GM23248 (cell line): ENCODE results near the gene FHAD1.

ENCODE experiments used
- EZH2 ChIP-seq: fragments of 200-600 bp; sonication (generic); IDR thresholded peaks from 2 replicates; pipeline ENCODE4 v1.6.1; 2018; ENCODE audit warnings: antibody characterized with exemption, mild to moderate bottlenecking; ENCODE audit not compliant: insufficient read depth, poor library complexity, severe bottlenecking
- EZH2phosphoT487 ChIP-seq: fragments of 200-600 bp; sonication (generic); IDR thresholded peaks from 2 replicates; pipeline ENCODE4 v1.6.1; 2018; ENCODE audit warnings: antibody characterized with exemption, moderate library complexity, mild to moderate bottlenecking, low read depth; ENCODE audit not compliant: insufficient read depth

DNA sequence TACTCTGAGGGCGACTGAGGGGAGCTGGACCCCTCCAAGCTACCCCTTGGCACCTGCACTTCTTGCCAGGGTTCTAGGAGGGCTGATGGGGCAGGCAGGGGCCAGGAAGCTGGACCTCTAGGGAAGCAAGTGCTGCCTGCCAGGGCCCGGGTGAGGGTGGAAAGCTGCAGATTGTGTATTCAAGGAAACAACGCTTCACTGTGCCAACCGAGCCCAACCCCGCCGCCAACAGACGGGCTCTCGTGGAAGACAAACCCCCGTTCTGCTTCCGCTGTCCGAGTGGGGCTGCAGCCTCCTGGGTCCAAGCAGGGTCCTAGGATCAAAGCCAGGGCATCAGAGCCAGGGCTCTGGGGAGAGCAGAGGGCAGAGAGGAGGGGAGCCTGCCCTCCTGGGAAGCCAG lies 165.8 kb downstream of the FHAD1 start:
- TF ChIP-seq EZH2, result no peak
- TF ChIP-seq EZH2phosphoT487, result no peak
